ENCODE results near the gene PRPSAP1.
"Not testable (repeated sequence)": the region's sequence is repeated elsewhere in the genome, so short reads cannot be mapped to it uniquely, and the experiment has no call there.

Gene PRPSAP1

DNA sequence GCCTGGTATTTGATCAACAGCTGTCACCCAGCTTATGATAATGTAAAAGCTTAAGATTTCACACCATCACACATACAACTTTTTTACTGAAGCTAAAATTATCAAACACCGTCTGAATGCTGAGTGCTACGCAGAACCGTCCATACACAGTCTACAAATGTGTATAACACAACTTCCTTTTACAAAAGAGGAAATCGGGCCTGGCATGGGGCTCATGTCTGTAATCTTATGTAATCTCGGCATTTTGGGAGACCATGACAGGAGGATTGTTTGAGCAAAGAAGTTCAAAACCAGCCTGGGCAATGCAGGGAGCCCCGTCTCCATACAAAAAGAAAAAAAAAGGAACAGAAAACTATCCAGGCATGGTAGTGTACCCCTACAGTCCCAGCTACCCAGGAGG, 26.0 kb downstream of the PRPSAP1 start:
- DNase-seq (ENCODE audit: low spot score) = no peak
- FAIRE-seq = no peak

- FAIRE-seq (no peak), DNase-seq (ENCODE audit: low spot score) (no peak)
Observed at GRCh38 chr17:76326306-76326705, 27.4 kb downstream of the PRPSAP1 start.

GRCh38 chr17:76318586-76318985, 35.1 kb downstream of the PRPSAP1 start:
- DNase-seq (ENCODE audit: low spot score) (no peak), FAIRE-seq (no peak)

DNA sequence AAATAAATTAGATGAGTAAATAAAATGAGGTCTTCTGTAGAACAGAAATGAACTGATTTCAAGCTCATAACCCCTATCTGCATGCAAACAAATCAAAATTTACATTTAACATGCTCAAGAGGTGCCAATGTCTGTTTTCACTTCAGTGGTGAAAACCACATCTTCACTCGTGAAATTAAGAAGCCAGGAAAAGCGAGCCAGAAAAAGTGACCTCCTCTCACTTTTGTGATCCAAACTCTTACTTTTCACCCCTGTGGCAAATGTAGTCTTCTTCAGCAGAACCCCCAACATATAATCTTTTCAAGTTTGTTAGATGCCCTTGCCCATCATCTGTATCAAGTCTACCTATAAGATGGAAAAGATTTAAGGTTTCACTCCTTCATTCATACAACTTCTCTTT, 36.2 kb downstream of the PRPSAP1 start:
- no peak for FAIRE-seq
- DNase-seq (ENCODE audit: low spot score) = no peak

DNA sequence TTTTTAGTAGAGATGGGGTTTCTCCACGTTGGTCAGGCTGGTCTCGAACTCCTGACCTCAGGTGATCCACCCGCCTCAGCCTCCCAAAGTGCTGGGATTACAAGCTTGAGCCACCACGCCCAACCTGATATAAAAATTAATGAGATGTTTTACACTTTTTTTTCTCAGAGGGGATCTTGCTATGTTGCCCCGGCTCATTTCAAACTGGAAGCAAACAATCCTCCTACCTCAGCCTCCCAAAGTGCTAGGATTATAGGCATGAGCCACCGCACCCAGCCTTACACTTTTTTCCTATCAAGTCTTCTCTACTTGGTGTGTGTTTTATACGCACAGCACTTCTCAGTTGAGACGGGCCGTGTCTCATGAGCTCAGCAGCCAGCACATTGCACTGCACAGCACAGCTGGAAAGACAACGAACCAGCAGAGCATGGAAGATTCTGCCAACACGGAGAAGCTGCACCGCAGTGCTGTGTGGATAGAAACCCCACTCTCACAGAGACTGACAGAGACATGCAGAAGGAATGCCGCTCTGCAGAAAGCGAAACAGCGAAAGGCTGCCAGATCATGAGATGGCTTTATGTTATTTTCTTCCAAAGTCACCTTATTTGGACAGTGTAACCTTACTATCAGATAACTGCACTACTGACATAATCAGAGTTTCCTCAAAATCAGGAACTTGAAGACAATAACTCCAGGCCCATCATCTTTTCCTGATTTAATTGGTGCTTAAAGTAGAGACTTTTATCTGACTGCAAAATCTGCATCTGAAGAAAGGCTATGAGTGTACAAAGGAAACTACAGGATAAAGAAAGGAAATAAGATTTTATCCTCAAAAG, 39.1 kb downstream of the PRPSAP1 start:
- FAIRE-seq = no peak
- no peak for DNase-seq (ENCODE audit: low spot score)

- DNase-seq (ENCODE audit: low spot score) (no peak), FAIRE-seq (no peak)
Observed at GRCh38 chr17:76312735-76313134, 41.0 kb downstream of the PRPSAP1 start.

DNA sequence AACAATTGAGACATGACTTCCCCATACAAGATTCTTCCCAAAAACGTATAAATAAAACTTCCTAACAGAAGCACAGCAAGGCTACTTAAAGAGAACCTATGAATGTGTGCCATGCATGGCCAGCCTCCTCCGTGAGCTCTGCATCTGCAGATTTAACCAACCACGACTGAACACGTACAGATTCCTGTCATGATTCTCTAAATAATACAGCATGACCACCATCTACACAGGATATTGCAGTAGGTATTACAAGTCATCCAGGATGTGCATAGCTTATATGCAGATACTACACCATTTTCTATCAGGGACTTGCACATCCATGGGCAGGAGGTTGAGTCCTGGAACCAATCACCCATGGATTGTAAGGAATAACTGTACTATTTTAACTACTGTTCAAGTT, 44.3 kb downstream of the PRPSAP1 start:
- DNase-seq (ENCODE audit: low spot score) (no peak), FAIRE-seq (no peak)

- FAIRE-seq (no peak), DNase-seq (ENCODE audit: low spot score) (no peak)
Observed at GRCh38 chr17:76307966-76308338, 45.8 kb downstream of the PRPSAP1 start, which contains the start of gene QRICH2. TSS of gene QRICH2 (minus strand) at chr17:76308276. CDS start at chr17:76307998, 278 bp downstream.

- DNase-seq (ENCODE audit: low spot score) = no peak
- FAIRE-seq = no peak
Observed at GRCh38 chr17:76307299-76307965, 46.3 kb downstream of the PRPSAP1 start.

DNA sequence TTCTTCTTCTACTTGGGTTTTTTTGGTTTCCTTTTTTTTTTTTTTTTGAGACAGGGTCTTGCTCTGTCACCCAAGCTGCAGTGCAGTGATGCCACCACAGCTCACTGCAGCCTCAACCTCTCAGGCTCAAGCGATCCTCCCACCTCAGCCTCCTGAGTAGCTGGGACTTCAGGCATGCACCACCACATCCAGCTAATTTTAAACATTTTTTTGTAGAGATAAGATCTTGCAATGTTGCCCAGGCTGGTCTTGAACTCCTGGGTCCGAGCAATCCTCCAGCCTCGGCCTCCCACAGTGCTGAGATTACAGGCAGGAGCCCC, 48.6 kb downstream of the PRPSAP1 start:
- DNase-seq (ENCODE audit: low spot score); FAIRE-seq: not testable (repeated sequence)

GRCh38 chr17:76304226-76305134, 49.2 kb downstream of the PRPSAP1 start:
- DNase-seq (ENCODE audit: low spot score) (no peak), FAIRE-seq (no peak)

GRCh38 chr17:76297436-76297835, 56.3 kb downstream of the PRPSAP1 start:
- FAIRE-seq = no peak
- DNase-seq (ENCODE audit: low spot score) = no peak

- FAIRE-seq = no peak
- no peak for DNase-seq (ENCODE audit: low spot score)
Observed at GRCh38 chr17:76296889-76297288, 56.8 kb downstream of the PRPSAP1 start.

DNA sequence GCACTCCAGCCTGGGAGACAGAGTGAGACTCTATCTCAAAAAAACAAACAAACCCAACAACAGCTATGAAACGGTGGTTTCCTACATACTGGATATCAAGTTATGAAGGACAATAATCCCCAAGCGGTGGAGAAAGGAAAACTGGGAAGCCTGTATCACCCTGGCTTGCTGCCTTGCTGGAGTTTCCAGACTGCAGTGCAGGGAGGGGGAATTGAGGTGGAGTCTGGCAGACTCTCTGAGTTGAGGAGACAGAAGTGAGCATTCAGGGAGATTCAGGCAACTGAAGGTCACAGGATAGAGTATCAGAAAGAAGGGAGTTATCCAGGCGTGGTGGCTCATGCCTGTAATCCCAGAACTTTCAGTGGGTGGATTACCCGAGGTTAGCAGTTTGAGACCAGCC, 57.5 kb downstream of the PRPSAP1 start:
- FAIRE-seq (no peak), DNase-seq (ENCODE audit: low spot score) (no peak)

DNA sequence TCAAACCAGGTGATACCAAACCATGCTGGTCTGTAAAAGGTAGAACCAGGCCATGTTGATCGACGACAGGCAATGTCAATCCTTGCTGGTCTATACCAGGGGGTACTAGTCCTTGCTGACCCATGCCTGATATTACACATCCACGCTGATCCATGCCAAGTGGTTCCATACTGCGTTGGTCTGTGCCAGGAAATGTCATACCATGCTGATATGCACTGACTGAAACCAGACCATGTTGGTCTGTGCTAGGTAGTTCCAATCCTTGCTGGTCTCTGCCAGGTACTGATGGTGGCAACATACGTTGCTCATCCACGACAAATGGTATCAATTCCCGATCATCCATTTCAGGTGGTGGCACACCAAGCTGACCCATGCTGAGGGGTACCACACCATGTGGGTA, 60.6 kb downstream of the PRPSAP1 start:
- FAIRE-seq = no peak

GRCh38 chr17:76292567-76292966, 61.1 kb downstream of the PRPSAP1 start:
- FAIRE-seq = no peak
- no peak for DNase-seq (ENCODE audit: low spot score)

More for the DNA sequence above, 60.6 kb downstream of the PRPSAP1 start:
- no peak for DNase-seq (ENCODE audit: low spot score)

DNA sequence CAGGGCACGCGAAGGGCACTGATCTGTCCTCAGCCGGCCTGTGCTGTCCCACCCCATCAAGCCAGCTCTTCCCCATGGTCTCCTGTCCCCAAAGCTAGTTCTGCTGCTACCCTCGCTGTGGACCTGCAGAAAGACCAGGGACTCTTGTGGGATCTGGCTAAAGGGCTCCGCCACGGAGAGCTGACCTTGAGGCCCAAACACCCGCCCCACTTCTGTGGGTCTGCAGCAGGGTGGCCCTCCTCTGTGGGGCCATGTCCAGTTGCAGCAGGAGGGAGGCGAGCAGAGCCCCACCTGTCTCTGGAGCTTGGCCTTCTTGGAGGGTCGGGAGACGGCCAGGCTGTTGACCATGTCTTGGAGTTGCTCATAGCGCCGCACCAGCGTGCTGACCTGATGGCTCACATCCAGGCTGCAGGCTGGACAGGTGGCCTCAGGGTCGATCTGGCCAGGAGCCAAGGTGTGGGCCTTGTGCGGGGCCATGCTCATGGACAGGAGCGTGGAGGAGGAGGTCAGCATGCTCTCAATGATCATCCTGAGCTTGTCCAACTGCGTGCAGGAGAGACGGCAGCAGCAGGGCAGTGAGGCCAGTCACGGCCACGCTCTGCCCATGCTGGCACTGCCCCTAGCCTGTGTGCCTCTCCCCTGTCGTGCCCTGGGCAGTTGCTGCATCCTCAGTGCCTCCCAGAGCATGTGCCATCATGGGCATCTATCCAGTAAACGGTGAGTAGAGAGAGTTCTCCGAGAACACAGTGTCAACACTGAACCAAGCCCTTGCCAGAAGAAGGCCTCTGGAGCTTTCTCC, 71.9 kb downstream of the PRPSAP1 start:
- DNase-seq (ENCODE audit: low spot score) (no peak), FAIRE-seq (no peak)

DNA sequence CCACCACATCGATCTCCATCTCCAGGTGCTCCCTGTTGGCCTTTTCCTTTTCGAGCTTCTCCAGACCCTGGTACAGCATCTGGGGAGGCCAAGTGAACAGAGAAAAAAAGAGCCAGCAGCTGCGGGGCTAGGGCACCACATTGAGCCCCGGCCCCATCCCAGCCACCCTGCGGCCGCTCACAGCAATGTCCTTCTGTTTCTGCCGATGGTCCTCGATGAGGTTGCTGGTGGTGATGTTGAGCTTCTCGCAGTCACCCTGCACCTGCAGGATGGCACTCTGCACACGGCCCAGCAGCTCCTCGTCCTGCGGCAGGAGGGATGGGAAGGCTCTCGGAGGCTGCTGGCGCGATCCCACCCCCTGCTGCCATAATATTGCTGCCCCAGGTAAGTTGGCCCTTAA, 73.1 kb downstream of the PRPSAP1 start:
- no peak for FAIRE-seq
- DNase-seq (ENCODE audit: low spot score) = no peak

DNA sequence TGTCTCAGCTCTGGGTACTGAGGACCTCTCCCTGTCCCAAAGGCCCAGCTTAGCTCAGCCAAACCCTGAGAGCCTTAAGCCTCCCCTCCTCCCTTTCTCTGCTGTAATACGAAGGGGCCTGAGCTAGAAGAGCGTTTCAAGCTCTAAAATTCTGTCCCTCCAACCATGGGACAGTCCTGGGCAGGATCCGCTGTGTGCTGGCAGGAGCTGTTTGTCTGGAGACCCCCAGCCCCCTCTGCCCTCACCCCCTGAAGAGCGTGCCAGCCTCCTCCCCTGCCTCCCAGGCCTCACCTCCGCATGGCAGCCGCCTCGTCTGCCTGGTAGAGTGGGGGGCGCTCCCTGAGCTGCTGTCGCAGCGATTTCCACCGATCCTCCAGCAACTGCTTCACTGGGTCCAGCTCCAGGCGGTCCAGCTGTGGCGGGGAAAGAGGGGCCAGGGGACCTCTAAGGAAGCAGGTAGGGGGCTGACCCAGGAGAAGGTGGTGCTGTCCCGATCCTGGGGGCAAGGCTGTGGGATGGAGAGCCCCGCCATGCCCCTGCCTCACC, 73.9 kb downstream of the PRPSAP1 start:
- DNase-seq (ENCODE audit: low spot score) = no peak
- FAIRE-seq = no peak

- peak; percentile 92 for DNase-seq (ENCODE audit: low spot score)
- FAIRE-seq = no peak
Observed at GRCh38 chr17:76278952-76279741, 74.6 kb downstream of the PRPSAP1 start.

All from urothelium cell line (cell line).